HG03565 (cell line): Measurements from ENCODE around the gene KCNJ15.
A peak's percentile ranks its signal among the peaks of the same experiment; 100 is the strongest.
"Not testable (repeated sequence)": the region's sequence is repeated elsewhere in the genome, so short reads cannot be mapped to it uniquely, and the experiment has no call there.

Experiments
- ATAC-seq: cut with Tn5 transposase; IDR thresholded peaks from one replicate; pipeline ENCODE4 v1.9.1; 2021; ENCODE audit warnings: mild to moderate bottlenecking, moderate library complexity; ENCODE audit not compliant: unreplicated experiment

The KCNJ15 gene

DNA sequence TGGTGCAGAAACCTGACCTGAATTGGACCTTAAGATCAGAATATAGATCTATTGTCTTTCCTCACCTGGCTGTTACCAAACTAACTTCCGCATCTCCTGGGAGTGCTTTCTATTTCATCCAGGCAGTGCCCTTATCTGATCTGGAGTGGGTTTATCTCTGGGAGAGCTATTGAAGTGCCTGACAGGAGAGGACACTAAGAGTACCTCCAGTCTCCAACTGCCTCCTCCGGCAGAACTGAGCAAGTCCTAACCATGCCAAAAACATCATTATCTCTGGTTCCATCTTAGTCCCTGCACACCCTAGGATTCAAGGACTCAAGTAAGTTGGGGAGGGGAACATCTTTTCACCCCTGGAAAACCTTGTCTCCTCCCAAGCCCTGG, 12.4 kb upstream of the KCNJ15 start:
- ATAC-seq, result no peak

DNA sequence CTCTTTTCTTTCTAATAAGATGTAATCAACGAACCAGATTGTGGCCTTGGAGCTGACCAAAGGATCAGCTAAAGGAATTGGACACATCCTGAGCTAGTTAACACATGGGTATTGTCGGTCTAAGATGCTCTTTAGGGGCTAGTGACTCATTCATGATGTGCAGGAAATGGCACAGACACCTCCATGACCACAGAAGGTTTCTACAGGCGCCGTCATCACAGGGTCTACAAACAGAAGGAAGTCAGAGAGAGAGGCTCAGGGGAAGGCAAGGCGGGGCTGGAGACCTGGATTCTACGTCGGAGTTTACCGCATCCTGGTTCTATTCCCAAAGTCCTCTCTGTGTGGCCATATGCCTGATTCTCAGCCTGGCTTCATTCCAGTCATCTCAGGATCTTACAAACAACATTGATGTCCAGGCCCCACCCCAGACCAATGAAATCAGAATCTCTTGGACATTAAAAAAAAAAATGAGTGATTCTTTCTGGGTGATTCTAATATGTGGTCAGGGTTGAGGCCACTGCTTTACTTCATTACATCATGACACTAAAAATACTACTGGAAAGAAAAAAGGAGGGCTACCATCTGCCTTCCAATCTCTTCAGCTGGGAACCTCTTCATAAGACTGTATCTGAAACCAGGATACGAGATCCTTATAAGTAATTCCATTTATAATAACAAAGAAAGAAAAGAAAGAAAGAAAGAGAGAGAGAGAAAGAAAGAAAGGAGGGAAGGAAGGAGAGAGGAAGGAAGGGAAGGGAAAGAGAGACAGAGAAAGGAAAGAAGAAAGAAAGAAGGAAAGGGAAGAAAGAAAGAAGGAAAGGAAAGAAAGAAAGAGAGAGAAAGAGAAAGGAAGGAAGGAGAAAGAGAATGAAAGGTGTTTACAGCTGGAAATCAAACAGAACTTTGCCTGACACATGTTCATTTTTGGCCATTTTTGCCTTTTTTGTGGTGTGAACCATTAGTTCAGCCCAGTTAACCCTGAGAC, 11.6 kb upstream of the KCNJ15 start:
- ATAC-seq, result peak; percentile 84

DNA sequence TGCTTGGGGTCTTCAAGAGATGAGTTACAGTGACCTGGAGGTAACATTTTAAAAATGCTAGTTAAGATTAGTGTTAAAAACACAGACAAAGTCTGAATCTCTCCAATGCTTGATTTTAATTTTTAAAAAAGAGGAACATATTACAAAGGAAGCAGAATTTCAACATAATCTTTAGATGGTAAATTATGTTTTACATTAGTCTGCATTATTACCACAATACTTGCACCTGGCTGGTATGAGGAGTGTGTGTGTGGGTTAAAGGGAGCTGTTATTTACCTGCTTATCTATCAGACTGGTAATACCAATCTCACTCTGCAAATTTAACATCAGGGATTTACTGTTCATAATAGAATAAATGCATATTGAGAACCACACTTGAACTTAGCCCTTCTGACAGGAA, 10.3 kb upstream of the KCNJ15 start:
- ATAC-seq, result no peak

GRCh38 chr21:38247054-38247453, 9.7 kb upstream of the KCNJ15 start:
- not testable (repeated sequence) for ATAC-seq

GRCh38 chr21:38247738-38248510, 8.9 kb upstream of the KCNJ15 start:
- no peak for ATAC-seq

DNA sequence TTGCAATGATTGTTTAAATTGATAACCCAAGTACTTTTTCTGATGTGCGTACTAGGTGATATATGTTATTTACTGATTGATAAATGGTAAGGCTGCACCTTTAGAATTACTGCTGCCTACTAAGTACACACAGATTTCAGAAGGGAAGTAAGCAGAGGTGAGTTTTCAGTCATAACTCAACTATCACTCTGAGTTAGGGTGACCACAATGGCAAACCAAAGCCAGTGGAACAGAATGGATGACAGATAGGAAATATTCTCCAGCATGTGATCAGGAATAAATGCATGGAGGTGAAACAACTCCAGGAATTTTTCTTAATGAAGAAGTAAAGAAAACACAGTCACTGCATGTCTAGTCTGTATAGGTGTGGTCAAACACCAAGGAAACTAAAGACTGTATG, 7.5 kb upstream of the KCNJ15 start:
- peak; percentile 75 for ATAC-seq

DNA sequence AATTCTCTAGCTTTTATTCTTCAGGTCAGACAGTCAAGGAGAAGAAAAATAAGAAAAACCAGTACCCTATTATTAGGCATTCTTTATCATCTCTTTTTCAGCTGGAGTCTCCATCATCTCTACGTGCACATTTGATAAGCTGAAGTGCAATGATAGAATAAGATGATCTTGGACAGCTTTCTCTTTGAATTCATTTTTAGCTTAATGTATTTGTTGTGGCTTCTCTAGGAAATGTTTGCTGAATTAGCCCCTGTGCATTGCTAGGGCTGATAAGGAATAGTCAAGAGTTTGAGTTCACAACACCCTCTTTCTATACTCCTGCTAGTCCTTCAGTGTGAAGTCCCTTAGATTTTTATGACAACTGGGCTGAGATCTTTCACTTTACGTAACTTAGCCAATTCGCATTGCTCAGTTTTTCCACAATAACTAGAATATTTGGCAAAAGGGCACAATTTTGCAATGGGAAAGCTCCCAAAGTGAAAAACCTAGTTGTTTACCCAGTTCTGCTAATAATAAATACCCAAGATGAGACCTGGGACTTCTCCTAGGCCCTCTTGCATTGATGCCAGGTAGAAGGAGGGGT, 7.0 kb upstream of the KCNJ15 start:
- ATAC-seq, result peak; percentile 16

GRCh38 chr21:38250991-38251418, 5.8 kb upstream of the KCNJ15 start:
- ATAC-seq, result no peak

DNA sequence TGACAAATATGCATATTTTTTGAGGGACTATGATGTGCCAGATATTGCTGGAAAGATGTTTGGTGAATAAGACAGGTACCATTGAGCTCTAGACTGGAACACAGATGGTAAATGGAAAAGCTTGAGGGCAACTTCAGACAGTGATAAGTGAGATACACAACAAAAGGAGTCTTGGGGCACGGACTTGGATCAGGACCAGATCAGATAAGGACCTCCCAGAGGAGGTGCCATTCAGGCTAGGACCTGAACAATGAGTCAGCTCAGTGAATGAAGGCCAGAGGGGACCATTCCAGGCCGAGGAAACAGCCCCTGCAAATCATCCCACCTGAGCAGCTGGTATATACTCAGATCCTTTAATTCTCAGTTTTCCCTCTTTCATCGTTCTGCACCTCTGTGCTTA, 1.8 kb upstream of the KCNJ15 start:
- ATAC-seq, result no peak

- ATAC-seq, result no peak
These were observed 1.1 kb upstream of the KCNJ15 start for GRCh38 chr21:38255571-38256117.

- ATAC-seq, result no peak
These were observed 876 bp downstream of the KCNJ15 start for GRCh38 chr21:38257667-38258066.

DNA sequence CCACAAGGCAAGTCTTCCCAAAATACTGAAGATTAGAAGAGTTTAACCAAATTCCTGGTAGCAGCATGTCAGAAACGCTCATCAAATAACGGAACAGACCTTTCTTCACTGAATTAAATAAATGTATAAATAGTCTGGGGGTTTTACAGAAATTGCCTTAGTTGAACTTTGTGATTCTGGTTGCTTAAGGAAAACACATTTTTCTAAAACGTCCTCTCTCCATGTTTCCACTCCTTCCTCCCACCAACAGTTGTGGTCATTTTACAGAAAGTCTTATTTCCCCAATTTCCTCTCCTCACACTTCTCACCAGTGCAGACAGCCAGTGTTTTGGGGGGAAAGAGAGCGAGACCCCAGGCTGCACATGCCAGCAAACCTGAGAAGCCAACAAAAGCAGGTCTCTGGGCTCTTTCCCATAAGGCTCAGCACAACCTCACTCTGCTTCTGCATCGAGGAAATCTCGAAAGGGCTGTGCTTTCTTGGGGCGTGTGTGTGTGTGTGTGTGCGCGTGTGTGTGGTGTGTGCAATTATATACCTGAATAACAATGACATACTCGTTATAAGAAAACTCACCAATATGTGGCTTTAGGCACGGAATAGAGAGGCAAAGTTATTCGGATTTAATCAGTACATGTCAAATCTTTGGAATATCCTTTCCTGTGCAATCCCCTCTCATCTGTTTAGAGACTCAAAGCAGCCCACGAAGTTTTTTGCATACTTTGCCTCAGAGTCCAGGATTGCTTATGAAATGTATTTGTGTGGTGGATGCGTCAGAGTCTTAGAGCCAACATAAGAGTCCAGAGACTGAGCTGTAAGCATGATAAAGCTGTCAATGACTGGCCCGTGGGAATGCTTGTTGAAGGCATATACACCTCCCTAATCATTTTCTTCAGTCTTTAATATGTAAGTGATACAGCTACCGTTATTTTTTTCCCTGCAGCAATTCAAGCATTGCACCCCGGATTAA, 2.0 kb downstream of the KCNJ15 start:
- ATAC-seq, result no peak

GRCh38 chr21:38259665-38260064, 2.9 kb downstream of the KCNJ15 start:
- ATAC-seq, result no peak

DNA sequence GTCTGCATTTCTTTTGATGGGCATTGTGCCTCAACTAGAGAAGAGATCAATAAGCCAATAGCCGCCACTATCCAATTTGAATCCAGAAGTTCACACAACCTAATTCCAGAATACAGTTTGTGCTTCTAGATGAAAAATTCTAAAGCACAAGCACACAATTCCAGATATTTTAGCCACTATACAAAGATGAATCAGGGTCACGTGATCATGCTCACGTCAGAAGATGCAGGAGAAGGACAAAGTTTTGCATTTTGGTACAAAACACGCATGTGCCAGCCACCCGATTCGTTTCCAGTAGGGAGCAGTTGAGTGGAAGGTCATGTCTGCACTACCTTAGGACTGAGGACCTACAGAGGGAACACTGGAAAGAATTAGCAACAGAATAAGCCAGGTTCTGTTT, 3.6 kb downstream of the KCNJ15 start:
- ATAC-seq, result no peak

DNA sequence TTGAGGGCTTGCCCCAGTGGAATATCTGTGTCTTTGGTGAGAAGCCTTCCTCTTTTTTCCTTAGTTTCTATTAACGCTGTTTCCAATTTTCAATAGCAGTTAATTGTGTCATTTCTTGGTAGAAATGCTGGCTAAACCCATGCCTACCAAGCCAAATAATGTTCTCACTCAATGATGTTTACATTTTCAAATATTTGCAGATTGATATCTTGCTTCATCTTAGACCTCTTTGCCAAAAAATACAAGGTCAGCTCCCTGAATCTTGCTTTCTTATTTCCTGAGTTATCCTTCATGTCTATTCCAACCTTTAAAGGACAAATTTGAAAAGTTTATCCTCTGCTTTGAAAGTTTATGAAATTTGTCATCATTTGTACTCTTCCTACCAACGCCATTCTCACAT, 5.1 kb downstream of the KCNJ15 start:
- no peak for ATAC-seq

GRCh38 chr21:38263493-38263892, 6.7 kb downstream of the KCNJ15 start:
- ATAC-seq, result no peak

DNA sequence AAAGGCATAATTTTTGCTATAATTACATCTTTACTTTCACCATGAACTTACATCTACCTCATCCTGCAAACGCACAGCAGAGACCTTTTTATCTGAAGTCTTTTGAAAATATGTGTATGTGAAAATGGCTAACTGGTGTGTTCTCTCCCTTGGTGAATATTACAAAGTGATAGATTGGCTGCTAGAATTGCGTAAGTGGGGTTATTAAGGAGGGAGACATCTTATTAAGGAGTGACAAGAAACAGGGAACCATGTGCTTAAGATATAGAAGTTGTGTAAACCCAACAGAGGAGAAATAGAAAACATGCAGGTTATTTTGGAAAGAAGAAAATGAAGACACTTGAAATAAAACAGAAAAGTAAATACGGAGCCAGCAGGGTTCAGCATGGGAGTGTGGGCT, 7.8 kb downstream of the KCNJ15 start:
- no peak for ATAC-seq

GRCh38 chr21:38265166-38265565, 8.4 kb downstream of the KCNJ15 start:
- ATAC-seq, result no peak

- ATAC-seq, result no peak
These were observed 9.9 kb downstream of the KCNJ15 start for GRCh38 chr21:38266732-38267131.

- ATAC-seq, result no peak
These were observed 10.5 kb downstream of the KCNJ15 start for GRCh38 chr21:38267136-38267755.
